Heart right ventricle (tissue), 16 donors: Measurements from ENCODE around the gene SREBF2. TPM values are rescaled to one million over a fixed set of nuclear protein-coding genes. Genes with fewer than 3 reads are reported as not detected.

ENCODE experiments used
- ATAC-seq, 8 donors: fragments of 200-7000 bp; cut with Tn5 transposase; one replicate each; pipeline ENCODE4 v1.9.1; 2020; ENCODE audit warnings: mild to moderate bottlenecking in 8 of 8, moderate library complexity in 8 of 8, moderate number of reproducible peaks in 1 of 8
- DNase-seq, 2 donors: peaks; one replicate each; pipeline ENCODE4 v3.0.0-alpha.2; 2020
- H3K27ac ChIP-seq, 10 donors: fragments of 200-600 bp; sonication (generic) in 2 of 10; one replicate each; pipeline versions ENCODE4 v1.5.0 to v1.8.0; 2020 to 2022; ENCODE audit warnings: mild to moderate bottlenecking in 3 of 10
- H3K27me3 ChIP-seq, 7 donors: fragments of 200-600 bp; one replicate each; pipeline ENCODE4 v1.8.0; 2021 to 2022; ENCODE audit warnings: mild to moderate bottlenecking in 2 of 7
- H3K36me3 ChIP-seq, 9 donors: fragments of 200-600 bp; sonication (generic) in 1 of 9; one replicate each; pipeline versions ENCODE4 v1.5.0 to v1.8.0; 2020 to 2022; ENCODE audit warnings: mild to moderate bottlenecking in 2 of 9
- H3K4me1 ChIP-seq, 9 donors: fragments of 200-600 bp; sonication (generic) in 1 of 9; one replicate each; pipeline versions ENCODE4 v1.5.0 to v1.8.0; 2020 to 2022; ENCODE audit warnings: mild to moderate bottlenecking in 4 of 9
- H3K4me3 ChIP-seq, 10 donors: fragments of 200-600 bp; sonication (generic) in 2 of 10; one replicate each; pipeline versions ENCODE4 v1.5.0 to v1.8.0; 2020 to 2022; ENCODE audit warnings: mild to moderate bottlenecking in 7 of 10, moderate library complexity in 2 of 10
- H3K9me3 ChIP-seq, 11 donors: fragments of 200-600 bp in 10 of 11; sonication (generic) in 2 of 11; one replicate each; pipeline versions ENCODE4 v1.5.0 to v1.8.0; 2013 to 2022; ENCODE audit warnings: mild to moderate bottlenecking in 2 of 11, control low read depth in 1 of 11, moderate library complexity in 1 of 11
- CTCF ChIP-seq, 9 donors: fragments of 200-600 bp; sonication (generic) in 2 of 9; IDR thresholded peaks; one replicate each; pipeline versions ENCODE4 v1.5.0 to v1.8.0; 2021 to 2022; ENCODE audit warnings: antibody characterized with exemption in 9 of 9, mild to moderate bottlenecking in 5 of 9, moderate library complexity in 1 of 9
- WGBS, 2 donors: extraction: QIAGEN DNeasy Blood & Tissue Kit; methylation state at CpG; one replicate each; pipeline ENCODE4 v1.1.7; 2013; ENCODE audit warnings: inconsistent platforms in 1 of 2; 5-methylcytosine and 5-hydroxymethylcytosine counted together
- intact Hi-C, 10 donors: fragments of 100-400 bp; cut with DNase I; formaldehyde crosslinking; loops; one replicate each; pipeline versions ENCODE4 v1.11.1 to v1.14.2; 2022
- polyA plus RNA-seq, 2 donors: library from polyadenylated mRNA; stranded (reverse); fragments of 200-250 nt; gene quantifications; one replicate each; pipeline ENCODE4 v1.2.3, GENCODE V29; 2013
- total RNA-seq, 10 donors: library from RNA; stranded (reverse); fragmentation: NEBNext Ultra II Directional in 3 of 10; extraction: Animal tissue kit (Norgen Biotek cat#: 25700) in 3 of 10; gene quantifications; one replicate each; pipeline versions ENCODE4 v1.2.1 to v1.2.4, GENCODE V29; 2021 to 2023
- donor health status: Arrhythmogenic right ventricular cardiomyopathy.
- donor health status: ischemic (EF 13 %, LVEDD 7.1; RV severe dilation, severe dysfunction).
- donor health status: healthy with polysubstance abuse.
- donor health status: DM: no; HTN: yes; CAD: no.
- donor health status: DM: no; HTN: no; CAD: no.
- donor health status: ischemic (EF 25% LVEDD 6.9; RV normal size, moderate dysfunction).
- donor health status: ischemic (EF 25% LVEDD 5.7; RV mildly dilated, moderate dysfunction).
- donor health status: healthy.
- donor health status: DM: yes; HTN: yes; CAD: no.
- donor health status: Ischemic cardiomyopathy.
- donor health status: ischemic (EF 35%, LVEDD 5.7; RV mildly dilated, moderate dysfunction).
- donor health status: nonischemic (EF 11% LVEDD 7.7; RV severe dilation, severe dysfunction).
- donor health status: DM: yes; HTN: yes; CAD: no.
- donor health status: PGD.
- donor health status: ischemic (EF 29% LVEDD 5.4; RV normal size, mild dysfunction).
- donor health status: nonischemic (EF 23%, LVEDD 6.1; RV moderate dilation, normal function).

SREBF2 gene
- total and polyA plus RNA-seq, 12 donors, result 37.5 to 94.3 (median 71.3) TPM

- intact Hi-C loops, result no loop called here
- no peak for TF ChIP-seq CTCF (IDR thresholded peaks at IDR 0.05)
- no peak overlapping the region for H3K4me3 ChIP-seq
- WGBS, 2 donors, result 97 to 98% methylated on average over 16 of the region's 16 CpGs
- H3K27me3 ChIP-seq, result no peaks in the 10 kb centered on the region
- peaks cover 0 to 65% (median 0%) of the 10 kb centered on the region in 9 donors for H3K36me3 ChIP-seq
- H3K9me3 ChIP-seq, result no peaks in the 10 kb centered on the region
- H3K27ac ChIP-seq, result no peak overlapping the region
- no peaks in the 10 kb centered on the region for H3K4me1 ChIP-seq
- DNase-seq, result no peak
- ATAC-seq, result no peak
Measured at GRCh38 chr22:41812805-41813545, 19.9 kb upstream of the SREBF2 start.

GRCh38 chr22:41813726-41814410 is 19.0 kb upstream of the SREBF2 start:
- ATAC-seq (no peak), DNase-seq (no peak)
- intact Hi-C loops, result no loop called here
- no peak overlapping the region for H3K27ac ChIP-seq
- H3K9me3 ChIP-seq, result no peaks in the 10 kb centered on the region
- H3K4me1 ChIP-seq, result no peaks in the 10 kb centered on the region
- TF ChIP-seq CTCF (IDR thresholded peaks at IDR 0.05), result no peak
- peaks cover 0 to 65% (median 0%) of the 10 kb centered on the region in 9 donors for H3K36me3 ChIP-seq
- no peak overlapping the region for H3K4me3 ChIP-seq
- H3K27me3 ChIP-seq, result no peaks in the 10 kb centered on the region
- WGBS, 2 donors, result 96 to 97% methylated on average over 9 of the region's 9 CpGs

GRCh38 chr22:41815716-41816115 is 17.2 kb upstream of the SREBF2 start:
- Histone ChIP-seq H3K27ac (no peak overlapping the region), H3K4me3 (no peak overlapping the region)
- intact Hi-C loops, result no loop called here

GRCh38 chr22:41816241-41816640 is 16.7 kb upstream of the SREBF2 start:
- TF ChIP-seq CTCF (IDR thresholded peaks at IDR 0.05), result no peak
- no peaks in the 10 kb centered on the region for H3K9me3 ChIP-seq
- intact Hi-C loops, result no loop called here
- no peak overlapping the region for H3K27ac ChIP-seq
- ATAC-seq (no peak), DNase-seq (no peak)
- no peaks in the 10 kb centered on the region for H3K4me1 ChIP-seq
- H3K36me3 ChIP-seq, result peaks cover 0 to 45% (median 0%) of the 10 kb centered on the region in 9 donors
- H3K4me3 ChIP-seq, result no peak overlapping the region
- 92 to 100% methylated on average over 1 of the region's 1 CpG for WGBS, 2 donors
- H3K27me3 ChIP-seq, result no peaks in the 10 kb centered on the region

More at GRCh38 chr22:41815716-41816115, 17.2 kb upstream of the SREBF2 start:
- Histone ChIP-seq H3K9me3 (no peaks in the 10 kb centered on the region), H3K36me3 (peaks cover 0 to 51% (median 0%) of the 10 kb centered on the region in 9 donors), H3K27me3 (no peaks in the 10 kb centered on the region), H3K4me1 (no peaks in the 10 kb centered on the region)
- DNase-seq (no peak), ATAC-seq (no peak)
- no peak for TF ChIP-seq CTCF (IDR thresholded peaks at IDR 0.05)
- WGBS, 2 donors, result 93 to 95% methylated on average over 3 of the region's 3 CpGs
